Measurements from ENCODE around the gene IFNAR1. TPM values are rescaled to one million over a fixed set of nuclear protein-coding genes. Genes with fewer than 3 reads are reported as not detected.

IFNAR1 gene
- polyA plus RNA-seq, 3 donors = 16.8 to 95.3 (median 56.2) TPM

GRCh38 chr21:33383056-33383888, 58.5 kb downstream of the IFNAR1 start:
- H3K36me3 ChIP-seq (replicated peaks in 1 of 2; ENCODE audit: control insufficient read depth in 1 of 2, insufficient read depth in 2 of 2, low read length in 2 of 2) = no peaks in the 10 kb centered on the region
- no peak overlapping the region for H2AFZ ChIP-seq (ENCODE audit: insufficient read depth, low read depth, low read length, poor library complexity, severe bottlenecking)
- TF ChIP-seq CTCF (IDR thresholded peaks at IDR 0.05) = no peak
- Mint-ChIP-seq H3K4me1 (peaks cover 90% of the 10 kb centered on the region), H3K27me3 (ENCODE audit: low read depth in 3 of 3) (no peaks in the 10 kb centered on the region), H3K27ac (peak overlapping the region; percentile 98 to 100 (median 100)), H3K4me3 (peak overlapping the region; percentile 71 to 91), H3K9me3 (no peaks in the 10 kb centered on the region), H3K36me3 (peaks cover 2 to 5% of the 10 kb centered on the region in 2 donors)
- no peaks in the 10 kb centered on the region for H3K27me3 ChIP-seq (ENCODE audit: control insufficient read depth in 2 of 2, insufficient read depth in 2 of 2, low read length in 2 of 2)
- 0% methylated on average over 13 of the region's 20 CpGs for WGBS (ENCODE audit: insufficient coverage)
- intact Hi-C loops (cut with micrococcal nuclease) = loop anchor here (1.0 to 2.0 kb wide), 3 partner anchors 9 to 20 kb away; partner anchors contain the start of gene IFNGR2 (in 1 of the 2)
- peak overlapping the region; percentile 97 to 100 for H3K27ac ChIP-seq (ENCODE audit: low read depth in 1 of 2, low read length in 2 of 2)
- H3K4me3 ChIP-seq (replicated peaks in 1 of 3; ENCODE audit: low read depth in 2 of 3, low read length in 3 of 3) = peak overlapping the region in 2 of 3 experiments; percentile 29 to 59
- H3K4me1 ChIP-seq (ENCODE audit: control insufficient read depth in 1 of 2, insufficient read depth in 2 of 2, low read length in 2 of 2) = peaks cover 94 to 100% of the 10 kb centered on the region in 2 donors
- H3K79me2 ChIP-seq (ENCODE audit: insufficient read depth, low read length) = peaks cover 24% of the 10 kb centered on the region
- H3K9me3 ChIP-seq (replicated peaks in 1 of 2; ENCODE audit: control insufficient read depth in 1 of 2, insufficient read depth in 1 of 2, low read length in 2 of 2) = no peaks in the 10 kb centered on the region
- no peaks in the 10 kb centered on the region for H4K20me1 ChIP-seq (ENCODE audit: insufficient read depth, low read length)
- DNase-seq = peak; percentile 98 to 100 (median 98)
- H3K9ac ChIP-seq (ENCODE audit: insufficient read depth, low read length, poor library complexity, severe bottlenecking) = peak overlapping the region; percentile 80
- peak overlapping the region; percentile 62 for H3K4me2 ChIP-seq (replicated peaks; ENCODE audit: extremely low read depth, low read length, poor library complexity, severe bottlenecking)

DNA sequence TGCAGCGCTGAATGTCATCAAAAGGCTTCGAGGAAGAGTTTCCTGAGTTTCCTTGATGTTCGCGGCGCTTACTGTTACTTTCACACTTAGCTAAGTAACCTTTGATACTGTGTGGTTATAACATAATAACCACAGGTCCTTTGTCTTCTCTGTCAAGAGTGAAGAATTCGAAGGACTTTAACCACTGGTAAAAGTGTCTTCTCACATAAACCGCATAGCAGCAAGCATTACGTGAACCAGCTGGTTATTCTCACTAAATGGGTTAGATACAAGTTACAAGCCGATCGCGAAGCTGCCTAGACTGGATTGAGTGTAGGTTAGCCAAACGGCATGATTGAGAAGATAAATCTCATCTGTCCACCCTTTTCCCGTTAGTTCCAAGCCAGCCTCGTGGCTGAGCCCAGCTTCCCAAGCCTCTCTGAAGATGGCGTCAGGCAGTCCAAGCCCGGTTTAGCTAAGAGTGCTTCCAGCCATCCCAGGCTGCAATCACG, 60.1 kb downstream of the IFNAR1 start:
- Histone ChIP-seq H2AFZ (ENCODE audit: insufficient read depth, low read depth, low read length, poor library complexity, severe bottlenecking) (no peak overlapping the region), H3K36me3 (replicated peaks in 1 of 2; ENCODE audit: control insufficient read depth in 1 of 2, insufficient read depth in 2 of 2, low read length in 2 of 2) (no peaks in the 10 kb centered on the region), H3K4me1 (ENCODE audit: control insufficient read depth in 1 of 2, insufficient read depth in 2 of 2, low read length in 2 of 2) (peaks cover 94 to 100% of the 10 kb centered on the region in 2 donors), H3K79me2 (ENCODE audit: insufficient read depth, low read length) (peaks cover 30% of the 10 kb centered on the region), H4K20me1 (ENCODE audit: insufficient read depth, low read length) (no peaks in the 10 kb centered on the region), H3K9me3 (replicated peaks in 1 of 2; ENCODE audit: control insufficient read depth in 1 of 2, insufficient read depth in 1 of 2, low read length in 2 of 2) (no peaks in the 10 kb centered on the region), H3K27ac (ENCODE audit: low read depth in 1 of 2, low read length in 2 of 2) (peak overlapping the region; percentile 3 to 97), H3K9ac (ENCODE audit: insufficient read depth, low read length, poor library complexity, severe bottlenecking) (no peak overlapping the region), H3K4me2 (replicated peaks; ENCODE audit: extremely low read depth, low read length, poor library complexity, severe bottlenecking) (no peak overlapping the region), H3K4me3 (replicated peaks in 1 of 3; ENCODE audit: low read depth in 2 of 3, low read length in 3 of 3) (no peak overlapping the region), H3K27me3 (ENCODE audit: control insufficient read depth in 2 of 2, insufficient read depth in 2 of 2, low read length in 2 of 2) (no peaks in the 10 kb centered on the region)
- Mint-ChIP-seq H3K27ac (peak overlapping the region in 5 of 7 donors; percentile 60 to 100 (median 99)), H3K4me1 (peaks cover 86% of the 10 kb centered on the region), H3K4me3 (no peak overlapping the region), H3K27me3 (ENCODE audit: low read depth in 3 of 3) (no peaks in the 10 kb centered on the region), H3K36me3 (peaks cover 2 to 7% of the 10 kb centered on the region in 2 donors), H3K9me3 (no peaks in the 10 kb centered on the region)
- WGBS (ENCODE audit: insufficient coverage) = 96% methylated on average over 4 of the region's 17 CpGs
- intact Hi-C loops (cut with micrococcal nuclease) = no loop called here
- TF ChIP-seq CTCF (IDR thresholded peaks at IDR 0.05) = no peak
- DNase-seq = no peak
